GM21576 (cell line): ENCODE results near the gene HOXA7.

Experiments
- ATAC-seq: cut with Tn5 transposase; IDR thresholded peaks from one replicate; pipeline ENCODE4 v1.9.1; 2021; ENCODE audit warnings: mild to moderate bottlenecking, moderate library complexity; ENCODE audit not compliant: unreplicated experiment

Gene HOXA7

DNA sequence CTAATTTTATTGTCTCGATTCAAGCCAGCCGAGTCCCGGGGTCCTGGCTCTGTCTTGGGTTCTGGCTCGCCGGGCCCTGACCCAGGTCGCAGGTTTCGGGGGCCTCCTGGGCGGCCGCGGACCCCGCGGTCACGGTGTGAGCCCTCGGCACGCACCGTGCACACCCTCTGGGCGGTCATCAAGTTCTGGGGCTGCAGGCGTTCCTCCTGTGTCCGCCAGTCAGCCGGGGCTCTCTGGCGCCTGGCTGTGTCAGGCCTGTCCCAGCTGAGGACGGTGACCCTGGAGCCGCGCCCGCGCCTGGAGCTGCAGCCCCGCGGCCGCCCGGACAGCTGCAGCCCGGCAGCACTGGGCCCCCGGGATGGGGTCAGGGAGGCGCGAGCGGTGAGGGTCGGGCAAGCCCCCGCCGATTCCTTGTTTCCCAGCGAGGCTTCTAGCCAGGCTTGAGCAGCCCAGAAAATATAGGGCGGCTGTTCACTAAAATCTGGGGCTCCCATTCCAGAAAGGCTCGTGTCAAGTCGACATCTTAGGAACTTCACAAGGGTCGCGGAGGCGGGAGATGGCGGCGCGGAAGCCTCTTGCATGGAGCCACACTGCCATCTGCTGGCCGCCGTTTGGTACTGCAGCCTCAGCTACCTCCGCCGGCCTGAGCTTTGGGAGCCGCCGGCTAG is 4.2 kb upstream of the HOXA7 start:
- no peak for ATAC-seq

DNA sequence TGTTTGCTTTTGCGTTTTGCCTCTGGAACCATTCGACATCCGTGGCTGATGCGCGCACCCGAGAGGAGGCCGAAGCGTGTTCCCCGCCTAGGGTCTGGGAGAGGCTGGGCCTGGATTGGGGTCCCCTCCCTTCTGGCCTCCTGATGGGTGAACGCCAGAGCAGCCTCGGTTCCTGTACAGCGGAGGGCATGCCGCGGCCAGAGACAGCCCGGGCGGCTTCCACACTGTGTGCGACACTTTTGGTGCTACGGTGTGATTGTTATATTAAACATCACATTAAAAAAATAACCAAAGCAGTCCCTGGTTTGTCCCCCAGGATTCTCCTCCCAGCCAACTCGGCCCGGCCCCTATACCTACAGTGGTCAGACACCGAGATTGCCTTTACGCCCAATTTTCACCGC is 3.7 kb upstream of the HOXA7 start:
- ATAC-seq = no peak

DNA sequence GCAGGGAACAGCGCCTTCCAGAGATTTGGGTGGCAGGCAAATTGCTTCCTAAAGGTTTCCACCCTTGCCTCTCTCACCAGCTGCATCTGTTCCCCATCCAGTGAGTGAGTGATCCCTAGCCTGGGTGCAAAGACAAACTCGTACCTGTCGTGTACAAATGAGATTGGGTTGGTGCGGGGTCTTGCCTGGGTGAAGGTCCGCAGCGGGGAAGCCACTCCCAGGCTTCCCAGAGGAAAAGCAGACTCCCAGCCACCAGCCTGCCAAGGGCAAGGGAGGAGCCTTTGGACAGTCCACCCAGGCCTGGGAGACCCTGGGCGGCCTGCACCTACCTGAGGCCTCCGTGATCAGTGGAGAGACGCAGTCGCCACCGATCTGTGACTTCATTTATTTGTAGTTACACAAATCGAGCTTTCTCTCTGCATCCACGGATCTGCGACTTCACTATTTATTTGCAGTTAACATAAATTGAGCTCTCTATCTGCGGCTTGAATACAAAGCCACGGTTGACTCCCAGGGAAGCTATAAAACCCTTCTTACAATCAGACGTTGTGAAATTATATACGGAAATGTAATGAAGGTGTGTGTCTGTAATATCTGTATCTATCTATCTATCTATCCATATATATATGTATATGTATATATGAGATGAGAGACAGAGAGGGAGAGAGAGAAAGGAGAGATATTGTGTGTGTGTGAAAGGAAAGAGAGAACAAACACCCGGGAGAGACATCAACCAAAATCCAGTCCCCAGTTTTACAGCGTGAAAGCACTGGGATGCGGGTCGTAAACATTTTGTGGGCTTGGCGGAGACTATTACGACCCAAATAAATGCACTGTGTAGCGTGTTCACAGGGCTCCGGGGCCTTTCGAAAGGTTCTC is 3.0 kb upstream of the HOXA7 start:
- no peak for ATAC-seq

DNA sequence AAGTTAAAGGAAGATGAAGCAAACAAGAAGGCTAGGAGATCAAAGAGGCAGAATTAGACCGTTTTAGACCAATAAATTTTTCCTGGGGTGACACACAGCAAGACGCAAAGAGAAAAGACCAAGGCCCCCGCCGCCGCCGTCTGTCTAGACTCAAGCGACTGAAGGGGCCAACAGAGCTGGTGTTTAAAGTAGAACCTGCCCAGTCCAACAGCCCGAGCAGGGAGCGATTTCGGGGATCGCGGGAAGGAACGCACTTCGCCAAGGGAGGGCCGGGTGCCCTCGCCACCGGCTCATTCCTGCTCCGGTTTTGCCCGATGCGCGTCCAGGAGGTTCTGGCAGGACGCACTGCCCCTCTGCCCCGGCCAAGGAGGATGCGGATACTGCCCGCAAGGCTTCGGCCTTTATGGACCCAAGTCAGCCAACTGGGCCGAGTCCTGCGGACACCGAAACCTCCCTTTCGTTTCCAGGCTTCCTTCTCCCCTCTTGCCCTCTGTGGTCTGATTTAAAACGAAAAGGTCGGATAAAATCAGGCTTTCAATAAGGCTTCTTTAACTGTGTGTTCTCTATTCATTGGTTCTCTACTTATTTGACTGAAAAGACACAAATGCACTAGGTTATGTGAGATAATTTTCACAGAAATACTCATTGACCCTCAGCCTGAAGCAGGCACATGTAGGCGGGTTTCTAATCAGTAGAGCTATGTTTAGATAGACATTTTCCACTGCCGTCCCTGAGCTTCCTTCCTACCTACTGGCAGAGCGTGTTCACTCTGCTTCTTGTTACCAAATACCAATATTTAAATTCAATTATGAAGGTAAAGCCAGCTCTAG is 2.2 kb upstream of the HOXA7 start:
- no peak for ATAC-seq

DNA sequence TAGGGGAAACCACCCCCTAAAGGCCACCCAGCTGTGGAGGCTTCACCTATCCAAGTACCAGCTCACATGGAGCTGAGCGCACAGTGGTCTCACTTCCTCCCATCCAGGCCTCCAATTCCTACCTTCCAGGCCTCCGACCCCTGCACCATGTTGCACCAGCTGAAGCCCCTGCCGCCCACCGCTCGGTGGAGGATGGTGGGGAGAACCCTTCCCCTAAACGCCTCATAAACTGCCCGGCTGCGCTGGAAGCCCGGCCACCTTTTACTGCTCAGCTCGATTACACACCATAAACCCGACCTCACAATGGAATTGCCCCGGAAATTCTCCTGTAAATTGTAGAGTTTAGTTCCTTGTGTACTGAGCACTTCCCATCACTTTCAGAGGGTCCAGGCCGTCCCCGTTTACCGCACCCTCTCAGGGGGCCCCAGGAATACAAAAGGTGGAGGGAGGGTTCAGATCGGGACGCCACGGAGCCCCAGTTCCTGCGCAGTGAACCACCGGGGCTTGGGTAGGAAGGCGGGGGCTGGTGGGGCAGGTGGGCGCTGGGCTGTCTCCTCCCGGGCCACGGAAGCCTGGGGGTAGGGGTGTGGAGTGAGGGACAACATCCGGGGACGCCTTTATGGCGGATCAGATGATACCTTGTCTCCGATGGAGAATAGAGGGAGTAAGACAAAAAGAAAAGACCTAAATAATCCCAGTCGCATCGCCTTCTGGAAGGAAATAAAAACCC is 1.4 kb upstream of the HOXA7 start:
- no peak for ATAC-seq

DNA sequence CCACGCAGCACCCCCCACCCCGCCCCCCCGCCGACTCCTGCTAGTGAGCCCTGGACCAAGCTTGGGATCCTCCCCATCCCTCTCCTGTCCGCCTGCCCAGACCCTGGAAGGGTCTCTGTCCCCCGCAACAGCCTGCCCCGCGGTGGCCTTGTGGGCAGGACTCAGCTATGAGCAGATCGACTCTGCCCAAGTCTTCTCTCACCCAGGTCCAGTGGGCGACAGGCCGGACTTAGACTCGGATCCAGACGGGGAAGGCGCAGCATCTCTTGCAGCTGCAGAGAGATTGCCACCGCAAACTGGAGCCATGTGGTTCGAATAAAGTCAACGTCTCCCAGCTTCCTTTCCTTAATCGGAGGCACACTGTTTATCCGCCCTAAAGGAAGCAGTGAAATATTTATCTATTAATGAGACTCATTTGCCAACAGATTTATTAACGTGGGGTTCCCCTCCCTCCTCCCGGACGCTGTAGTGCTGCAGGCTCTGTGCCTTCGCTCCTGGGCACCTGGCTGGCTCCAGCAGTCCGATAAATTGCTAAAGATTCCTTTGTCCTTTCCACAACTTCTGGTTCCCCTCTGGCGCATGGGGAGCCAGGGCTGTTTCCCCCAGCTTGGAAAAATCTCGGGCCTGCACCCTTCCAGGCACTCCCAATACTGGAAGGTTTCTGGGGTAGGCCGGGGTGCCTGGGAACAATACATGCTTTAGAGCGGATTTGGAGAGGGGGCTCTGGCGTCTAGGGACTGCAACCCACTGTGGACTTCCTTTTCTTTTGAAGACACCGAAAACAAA is 634 bp upstream of the HOXA7 start:
- no peak for ATAC-seq

DNA sequence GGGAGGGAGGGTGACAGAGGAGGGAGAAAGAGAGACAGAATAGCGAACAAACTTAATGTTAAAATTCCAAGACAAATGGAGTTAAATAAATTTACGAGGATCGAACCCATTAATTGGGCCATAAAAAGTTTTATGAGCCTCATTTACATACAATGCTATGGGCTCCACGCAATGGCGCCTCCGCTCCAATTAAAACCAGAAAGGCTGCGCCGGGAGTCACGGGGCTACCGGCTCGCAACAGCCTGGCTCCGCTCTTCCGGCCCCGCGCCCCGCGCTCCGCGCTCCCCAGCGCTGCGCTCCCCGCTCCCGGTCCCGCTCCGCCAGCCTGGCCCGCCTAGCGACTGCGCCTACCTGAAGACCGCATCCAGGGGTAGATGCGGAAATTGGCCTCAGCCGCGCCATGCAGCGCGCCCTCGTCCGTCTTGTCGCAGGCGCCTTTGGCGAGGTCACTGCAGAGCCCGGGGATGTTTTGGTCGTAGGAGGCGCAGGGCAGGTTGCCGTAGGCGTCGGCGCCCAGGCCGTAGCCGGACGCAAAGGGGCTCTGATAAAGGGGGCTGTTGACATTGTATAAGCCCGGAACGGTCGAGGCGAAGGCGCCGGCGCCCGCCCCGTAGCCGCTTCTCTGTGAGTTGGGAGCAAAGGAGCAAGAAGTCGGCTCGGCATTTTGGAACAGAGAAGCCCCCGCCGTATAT is 513 bp downstream of the HOXA7 start:
- ATAC-seq = no peak

DNA sequence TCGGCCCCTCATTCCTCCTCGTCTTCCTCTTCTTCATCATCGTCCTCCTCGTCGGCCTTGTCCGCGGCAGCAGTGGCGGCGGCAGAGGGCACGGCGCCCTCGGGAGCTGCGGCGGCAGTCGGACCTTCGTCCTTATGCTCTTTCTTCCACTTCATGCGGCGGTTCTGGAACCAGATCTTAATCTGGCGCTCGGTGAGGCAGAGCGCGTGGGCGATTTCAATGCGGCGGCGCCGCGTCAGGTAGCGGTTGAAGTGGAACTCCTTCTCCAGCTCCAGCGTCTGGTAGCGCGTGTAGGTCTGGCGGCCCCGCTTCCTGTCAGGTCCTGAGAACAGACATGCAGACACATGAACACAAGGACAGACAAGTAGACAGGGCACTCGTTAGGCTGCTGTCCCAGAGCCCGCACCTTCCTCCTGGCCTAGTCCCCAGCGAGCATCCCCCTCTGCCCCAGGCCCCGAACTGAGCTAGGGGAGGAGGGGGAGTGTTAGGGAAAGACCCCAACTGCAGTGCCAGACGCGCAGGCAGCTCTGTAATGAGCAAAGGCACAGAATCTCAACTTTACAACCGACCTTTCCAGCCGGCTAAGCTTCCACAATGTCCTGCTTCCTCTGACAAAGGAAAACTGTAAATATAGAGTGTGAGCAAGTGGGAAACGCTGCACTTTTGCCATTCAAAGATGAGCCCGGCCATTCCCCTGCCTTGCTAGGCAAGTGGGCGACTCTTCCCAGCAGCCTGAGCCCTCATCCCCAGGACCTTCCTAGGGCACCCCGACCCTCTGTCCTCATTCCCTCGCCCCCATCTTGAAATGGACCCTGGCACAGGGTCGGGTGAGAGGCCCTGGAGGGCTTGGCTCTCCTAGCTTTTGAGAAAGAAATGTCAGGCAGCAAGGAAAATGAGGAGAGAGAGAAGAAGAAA is 1.3 kb downstream of the HOXA7 start:
- no peak for ATAC-seq

DNA sequence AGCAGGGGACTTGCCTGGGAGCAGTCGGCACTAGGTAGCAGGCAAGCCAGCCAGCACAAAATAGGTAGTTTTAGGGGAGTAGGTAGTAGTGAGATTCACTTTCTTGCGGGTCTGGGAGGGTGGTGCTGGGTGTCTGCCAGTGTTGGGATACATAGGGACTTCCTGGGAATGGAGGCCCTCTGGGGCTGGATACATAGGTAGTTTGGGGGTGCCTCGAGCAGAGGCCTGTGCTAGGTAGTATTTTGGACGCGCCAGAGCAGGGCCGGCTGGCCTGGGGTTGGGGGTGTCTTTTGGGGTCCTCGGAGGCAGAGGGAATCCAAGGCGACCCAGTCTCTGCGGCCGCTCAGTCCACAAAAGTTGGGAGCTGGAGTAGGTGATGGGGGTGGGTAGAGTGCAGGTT is 2.1 kb downstream of the HOXA7 start:
- ATAC-seq = no peak

DNA sequence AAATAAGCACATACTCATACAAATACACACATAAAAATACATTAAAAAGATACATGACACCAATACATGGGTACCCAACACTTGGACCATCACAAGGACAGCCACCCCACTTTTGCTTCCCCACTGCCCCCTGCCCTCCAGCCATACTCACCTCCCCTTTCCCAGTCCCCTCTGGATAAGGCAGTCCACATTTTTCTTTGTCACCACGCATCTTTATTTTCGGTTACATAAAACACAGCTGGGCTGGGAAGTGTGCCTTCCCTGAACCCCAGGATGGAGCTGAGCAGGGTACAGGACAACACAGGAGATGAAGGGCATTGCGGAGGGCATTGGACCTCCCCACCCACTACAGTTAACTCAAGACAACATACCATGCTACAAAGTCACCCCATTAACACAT is 2.9 kb downstream of the HOXA7 start:
- ATAC-seq = no peak

DNA sequence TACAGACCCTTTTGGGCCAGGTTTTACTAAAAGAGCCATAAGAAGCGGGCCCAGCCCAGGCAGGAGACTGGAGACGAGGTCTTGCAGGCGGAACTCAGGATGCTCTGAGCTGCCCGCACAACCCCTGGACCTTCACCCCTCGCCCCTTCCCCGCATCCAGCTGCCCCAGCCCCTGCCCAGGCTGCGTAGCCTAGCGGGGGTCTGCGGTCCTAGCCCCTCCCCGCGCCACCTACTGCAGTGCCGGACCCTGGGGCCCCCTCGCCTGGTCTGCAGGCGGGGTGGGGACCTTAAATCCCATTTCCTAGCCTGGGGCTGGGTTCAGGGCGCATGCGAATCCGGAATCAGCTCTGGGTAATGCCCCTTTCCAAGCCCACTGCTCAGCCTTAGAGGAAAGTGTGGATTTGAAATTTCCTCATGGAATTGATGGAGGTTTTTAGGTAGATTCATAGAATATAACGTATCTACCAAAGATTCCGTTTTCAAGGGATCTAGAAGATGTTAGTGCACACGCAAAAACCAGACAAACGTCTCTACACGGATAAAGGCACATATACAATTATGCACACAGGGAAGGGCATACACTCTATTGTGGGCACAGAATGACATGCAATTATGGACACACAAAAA is 3.5 kb downstream of the HOXA7 start:
- ATAC-seq = no peak

DNA sequence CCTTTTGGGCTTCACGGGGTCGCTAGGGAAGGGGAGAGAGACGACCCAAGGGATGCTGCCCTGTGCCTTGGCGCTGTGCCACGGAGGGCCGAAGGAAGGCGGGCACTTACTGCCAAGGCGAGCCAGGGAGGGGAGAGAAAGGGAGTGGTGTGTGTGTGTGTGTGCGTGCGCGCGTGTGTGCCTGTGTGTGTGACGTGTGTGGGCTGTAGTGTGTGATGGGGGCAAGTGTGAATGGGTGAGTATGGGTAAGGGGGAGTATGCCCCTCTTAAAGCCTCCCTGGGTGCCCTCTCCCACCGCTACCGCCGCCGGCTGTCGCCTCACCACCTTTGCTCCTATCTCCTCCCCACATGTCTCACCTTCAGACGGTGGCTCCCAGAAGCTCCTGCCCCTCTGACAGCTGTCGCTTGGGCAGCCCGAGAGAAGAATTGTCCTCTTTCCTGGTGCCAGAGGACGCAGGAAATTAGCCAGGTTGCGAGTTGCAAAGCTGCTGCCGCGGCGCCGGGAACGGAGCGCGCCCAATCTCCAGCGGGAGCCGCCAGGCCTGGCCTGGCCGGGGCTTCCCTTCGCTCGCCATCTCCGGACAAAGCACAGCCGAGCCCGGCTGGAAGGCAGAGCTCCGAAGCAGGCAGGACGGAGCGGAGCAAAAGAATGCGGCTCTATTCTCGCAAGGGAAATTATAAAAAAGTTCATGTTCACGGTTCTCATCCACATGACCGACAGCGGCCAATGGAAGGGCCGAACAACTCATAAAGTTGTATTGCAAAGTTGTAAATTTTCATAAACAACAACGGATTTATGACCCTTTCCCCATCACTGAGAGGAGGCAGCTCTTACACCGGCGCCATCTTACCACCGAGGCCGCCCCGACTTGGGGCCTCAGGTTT is 4.3 kb downstream of the HOXA7 start, which contains the start of gene HOXA3:
Gene HOXA3 (minus strand): TSS at position 653 of the 885 bp plus-strand sequence. CDS start 41,943 bp downstream, outside the sequence.
- no peak for ATAC-seq

DNA sequence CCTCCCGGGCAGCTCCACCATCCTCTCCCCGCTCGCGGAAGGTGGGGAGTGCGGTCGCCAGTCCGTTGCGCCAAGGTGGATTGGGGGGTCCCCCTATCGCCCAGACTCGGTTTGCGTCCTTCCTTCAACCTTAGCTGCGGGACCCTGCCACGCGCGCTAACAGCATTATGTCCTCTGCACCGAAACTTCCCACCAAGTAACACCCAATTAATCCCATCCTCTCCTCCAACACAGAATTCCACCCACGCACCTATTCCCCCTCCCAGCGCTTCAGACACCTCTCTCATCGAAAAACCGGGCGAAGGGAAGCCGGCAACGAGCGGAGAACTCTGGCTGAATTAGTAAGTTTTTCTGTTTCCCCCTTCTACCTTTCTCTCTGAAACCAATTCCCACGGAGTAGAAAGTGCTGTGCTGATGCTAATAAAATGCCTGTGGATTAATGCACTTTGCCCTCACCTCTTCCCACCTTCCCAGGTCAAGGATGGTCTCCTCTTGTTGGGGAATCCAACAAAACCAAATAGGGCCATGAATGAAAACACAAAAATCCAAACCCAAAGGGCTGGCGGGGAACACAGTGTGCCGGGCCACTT is 5.0 kb downstream of the HOXA7 start:
- no peak for ATAC-seq

DNA sequence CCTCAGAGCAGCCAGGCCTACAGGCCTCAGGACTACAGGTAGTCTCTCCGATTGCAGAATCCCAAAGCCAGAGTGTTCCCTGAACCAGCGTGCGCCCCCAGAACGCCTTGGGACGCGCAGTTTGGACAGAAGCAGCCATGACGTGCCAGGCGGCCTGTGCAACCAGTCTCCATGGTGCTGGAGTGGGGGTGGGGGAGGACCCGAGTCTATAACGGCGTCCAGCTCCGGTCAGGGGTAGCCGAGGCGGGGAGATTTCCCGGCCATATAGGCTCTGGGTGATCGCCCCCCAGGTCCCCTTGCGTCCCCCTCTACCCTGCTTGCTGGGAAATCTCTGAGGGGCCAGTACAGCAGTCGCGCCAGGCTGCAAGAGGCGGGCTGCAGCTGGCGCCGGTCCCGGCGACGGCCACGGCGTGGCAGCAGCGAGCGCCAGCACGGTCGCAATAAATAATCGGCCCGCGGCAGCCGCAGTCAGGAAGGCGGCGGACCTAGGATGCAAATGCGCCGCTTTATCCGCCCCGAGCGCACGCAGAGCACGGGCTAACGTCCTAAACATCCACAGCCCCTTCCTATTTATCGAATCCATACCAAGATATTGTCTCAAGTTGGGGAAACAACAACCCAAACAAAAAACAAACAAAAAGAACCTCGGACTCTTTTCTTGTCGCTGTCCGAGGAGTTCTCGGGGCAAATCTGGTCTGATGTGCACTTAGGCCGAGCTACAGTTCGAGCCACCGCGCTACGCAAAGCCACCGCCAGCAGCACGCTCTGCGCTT is 5.7 kb downstream of the HOXA7 start:
- peak; percentile 57 for ATAC-seq

DNA sequence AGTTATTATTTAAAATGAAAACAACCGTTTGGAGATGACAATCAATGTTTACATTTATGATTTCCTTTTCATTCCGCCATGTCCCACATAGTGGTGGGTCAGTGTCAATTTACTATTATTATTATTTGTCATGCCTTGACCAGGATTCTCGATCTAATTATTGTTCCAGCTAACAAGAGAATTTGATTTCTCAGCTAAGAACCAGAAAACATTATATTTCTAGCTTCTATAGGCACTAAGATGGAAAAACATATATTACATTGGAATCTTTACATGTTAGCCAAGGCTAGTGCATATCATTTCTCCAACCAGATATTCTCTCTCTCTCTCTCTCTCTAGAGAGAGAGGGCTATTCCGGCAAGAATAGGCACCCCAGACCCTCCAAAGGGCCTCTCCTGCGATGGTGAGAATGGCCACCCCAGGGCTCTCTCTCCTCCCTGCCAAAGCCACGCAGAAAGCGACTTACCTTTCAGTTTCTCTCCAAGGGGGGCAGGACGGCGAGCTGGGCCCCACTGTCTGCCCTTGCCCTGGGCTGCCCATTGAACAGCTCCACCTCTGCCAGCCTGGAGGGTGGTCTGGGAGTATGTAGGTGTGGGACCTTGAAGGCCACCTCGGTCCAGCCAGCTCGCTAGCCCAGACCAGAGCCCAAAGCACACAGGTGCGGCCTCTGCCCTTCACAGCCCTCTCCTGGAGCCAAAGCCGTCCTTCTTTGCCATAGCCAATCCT is 6.5 kb downstream of the HOXA7 start:
- ATAC-seq = no peak
